GM18517 (cell line): ENCODE data around the gene KATNIP.
"Not testable (repeated sequence)": the region's sequence is repeated elsewhere in the genome, so short reads cannot be mapped to it uniquely, and the experiment has no call there.

Source experiments
- ATAC-seq: cut with Tn5 transposase; IDR thresholded peaks from one replicate; pipeline ENCODE4 v1.9.1; 2021; ENCODE audit warnings: mild to moderate bottlenecking, moderate library complexity; ENCODE audit not compliant: unreplicated experiment

KATNIP gene

DNA sequence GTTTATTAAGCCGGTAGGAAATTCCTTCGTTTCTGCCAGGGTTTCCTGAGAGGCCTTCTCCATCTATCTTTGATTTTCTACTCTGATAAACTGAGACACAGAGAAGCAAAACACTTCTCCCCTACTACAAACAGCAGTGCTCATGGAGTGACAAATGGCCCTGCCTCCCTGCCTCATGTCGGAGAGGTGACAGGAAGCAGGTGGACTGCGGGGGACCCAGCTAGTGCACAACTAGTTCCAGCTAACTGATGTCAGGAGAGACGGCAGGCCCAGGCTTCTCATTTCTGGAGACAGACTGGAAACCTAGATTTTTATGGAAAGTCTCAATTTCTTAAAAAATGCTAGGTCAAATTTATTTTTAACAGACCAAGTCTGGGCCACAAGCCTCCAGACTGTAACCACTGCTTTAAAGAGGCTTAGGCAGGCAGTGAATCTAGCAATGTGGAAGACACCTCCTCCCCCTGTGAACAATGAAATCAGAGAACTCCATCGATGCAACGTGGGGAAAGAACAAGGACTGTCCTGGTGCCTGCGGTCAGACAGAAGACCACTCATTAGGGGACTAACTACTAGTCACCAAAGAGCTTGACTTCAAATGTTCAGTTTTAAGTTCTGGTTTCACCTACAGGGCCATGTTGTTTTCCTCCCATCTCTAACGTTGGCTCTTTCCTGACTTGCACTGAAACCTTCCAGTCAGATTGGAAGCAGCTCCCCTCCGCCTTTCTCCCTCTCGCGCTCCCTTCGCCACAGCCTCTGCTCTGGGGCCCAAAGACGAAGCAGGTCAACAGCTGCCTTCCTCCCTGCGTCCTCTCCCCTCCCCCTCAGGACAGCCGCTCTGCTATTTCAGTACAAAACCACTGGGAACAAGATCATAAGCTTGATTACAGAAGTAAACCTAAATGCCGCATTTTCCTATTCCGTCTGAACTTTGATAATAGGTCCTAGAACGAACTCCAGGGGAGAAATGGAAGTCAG lies 17.8 kb upstream of the KATNIP start:
- ATAC-seq, result no peak

DNA sequence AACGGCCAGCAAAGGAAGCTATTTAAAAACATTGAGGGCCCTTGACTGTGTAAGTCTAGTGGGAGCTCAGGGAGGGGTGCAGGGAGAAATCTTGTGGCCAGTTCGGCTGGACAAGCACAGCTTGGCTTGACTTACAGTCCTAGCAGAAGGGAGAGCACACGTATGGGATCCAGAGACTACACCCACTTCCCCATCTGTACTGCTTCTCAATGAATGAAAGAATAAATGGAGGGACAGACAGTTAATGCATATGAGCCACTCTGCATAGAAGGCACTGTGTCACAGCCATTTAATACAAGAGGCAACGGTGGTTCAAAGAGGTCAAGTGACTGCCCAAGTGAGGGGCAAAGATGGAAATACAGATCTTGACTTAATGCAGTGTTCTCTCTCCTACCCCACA lies 15.7 kb upstream of the KATNIP start:
- ATAC-seq, result no peak

DNA sequence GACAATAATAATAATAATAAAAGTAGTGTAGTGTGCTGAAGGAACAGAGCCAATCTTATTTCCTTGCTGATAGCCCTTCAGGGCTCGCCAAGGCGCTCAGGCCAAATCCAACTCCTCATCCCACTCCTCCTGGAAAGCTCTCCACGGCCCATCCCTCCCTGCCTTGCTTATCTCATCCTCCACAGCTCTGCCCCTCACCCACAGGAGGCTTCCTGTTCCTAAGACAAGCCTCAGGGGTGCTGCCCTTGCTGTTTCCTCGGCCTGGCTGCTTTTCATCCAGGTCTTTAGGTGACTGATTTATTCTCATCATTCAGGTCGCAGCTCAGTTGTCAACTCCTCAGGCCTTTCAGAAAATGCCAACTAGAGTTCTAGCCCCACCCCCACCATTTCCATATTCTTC lies 11.4 kb upstream of the KATNIP start:
- ATAC-seq, result no peak

DNA sequence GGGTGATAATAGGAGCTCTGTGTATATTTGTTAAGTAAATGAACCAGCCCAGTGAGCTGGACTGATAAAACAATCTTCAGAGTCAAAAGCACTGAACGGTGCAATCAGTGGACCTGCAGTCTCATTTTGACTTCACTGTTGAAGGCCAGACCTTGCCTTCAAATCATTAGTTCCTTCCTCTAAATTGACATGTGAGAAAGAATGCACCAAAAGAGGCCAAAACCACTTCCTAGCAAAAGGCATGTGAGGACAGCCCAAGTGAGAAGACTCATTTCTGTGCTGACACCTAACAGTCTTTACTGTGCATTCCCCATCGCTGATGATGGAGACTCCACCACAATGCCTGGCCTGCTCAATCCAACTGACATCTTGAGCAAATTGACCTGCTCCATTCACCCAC lies 10.8 kb upstream of the KATNIP start:
- no peak for ATAC-seq

- ATAC-seq, result no peak
Observed at GRCh38 chr16:27539636-27540035, 10.3 kb upstream of the KATNIP start.

GRCh38 chr16:27543801-27544200 lies 6.1 kb upstream of the KATNIP start:
- no peak for ATAC-seq

GRCh38 chr16:27544671-27545070 lies 5.3 kb upstream of the KATNIP start:
- ATAC-seq, result no peak

DNA sequence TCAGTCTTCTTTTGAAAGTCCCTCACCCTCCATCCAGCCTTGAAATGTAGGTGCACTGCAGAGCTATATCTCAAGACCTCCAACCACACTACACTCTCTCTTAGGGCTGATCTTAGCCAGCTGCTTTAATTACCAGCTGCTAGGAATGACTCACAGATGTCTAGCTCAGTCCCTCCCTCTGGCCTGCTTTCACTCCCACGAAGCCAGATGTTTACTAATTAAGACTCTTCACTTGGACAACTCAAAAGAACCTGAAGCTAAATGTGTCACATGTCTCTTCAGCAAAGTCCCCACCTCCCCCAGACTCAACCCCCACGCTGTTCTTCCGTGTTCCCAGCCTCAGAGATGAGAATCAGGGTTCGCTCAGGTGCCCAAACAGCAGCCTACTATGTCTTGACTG lies 2.8 kb upstream of the KATNIP start:
- no peak for ATAC-seq

DNA sequence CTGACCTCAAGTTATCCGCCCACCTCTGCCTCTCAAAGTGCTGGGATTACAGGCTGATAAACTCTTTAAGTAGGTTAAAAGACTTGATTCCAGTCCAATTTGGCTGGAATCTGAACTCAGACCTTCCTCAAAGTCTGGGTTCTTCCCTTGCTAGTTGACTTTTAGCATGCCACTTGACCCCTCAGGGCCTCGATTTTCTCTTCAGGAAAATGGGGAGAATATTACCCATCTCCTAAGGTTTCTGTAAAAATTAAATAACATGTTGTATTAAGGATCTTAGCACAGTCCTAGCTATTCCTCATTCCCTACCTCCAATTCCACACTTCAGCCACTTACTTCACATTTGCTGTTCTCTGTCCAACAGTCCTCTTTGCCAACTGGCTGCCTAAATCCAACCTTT lies 2.1 kb upstream of the KATNIP start:
- ATAC-seq, result no peak

- peak; percentile 17 for ATAC-seq
Observed at GRCh38 chr16:27549464-27549745, 539 bp upstream of the KATNIP start.

GRCh38 chr16:27550582-27550920 lies 607 bp downstream of the KATNIP start:
- ATAC-seq, result no peak

DNA sequence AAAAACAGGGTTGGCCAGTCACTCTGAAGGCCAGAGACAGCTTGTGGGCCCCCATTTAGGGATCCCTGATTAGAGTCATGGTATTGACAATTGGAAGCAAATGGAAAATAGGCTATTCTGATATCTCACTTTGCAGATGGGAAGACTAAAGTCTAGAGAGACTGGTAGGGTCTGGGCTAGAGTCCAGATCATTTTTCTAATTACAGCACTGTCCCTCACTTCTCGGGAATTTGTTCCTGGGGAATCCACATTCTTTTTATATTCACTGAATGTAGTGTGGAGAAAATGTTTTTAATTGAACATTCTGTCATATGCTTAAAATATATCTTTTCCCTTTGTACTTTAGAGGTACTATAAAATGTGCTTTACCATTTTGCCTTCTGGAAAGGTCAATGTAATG lies 1.1 kb downstream of the KATNIP start:
- ATAC-seq, result no peak

DNA sequence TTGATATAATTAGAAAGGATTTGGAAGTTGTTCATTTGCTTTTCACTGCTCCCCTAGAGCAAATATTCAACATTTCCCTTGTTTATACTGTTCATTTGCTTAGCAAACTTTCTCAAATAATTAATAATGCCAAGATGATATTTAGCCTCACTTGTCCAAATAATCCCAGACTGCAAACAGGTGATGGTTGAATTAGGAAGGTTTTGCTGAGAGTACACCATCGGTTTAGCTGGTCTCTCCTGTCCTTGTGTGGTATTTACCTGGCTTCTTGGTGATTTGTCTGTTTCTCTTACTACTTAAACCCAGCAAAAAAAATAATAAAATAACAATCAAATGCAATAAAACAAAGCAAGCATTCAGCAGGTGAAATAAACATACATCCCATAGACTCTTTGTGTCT lies 6.5 kb downstream of the KATNIP start:
- ATAC-seq, result no peak

GRCh38 chr16:27558434-27558833 lies 8.5 kb downstream of the KATNIP start:
- no peak for ATAC-seq

DNA sequence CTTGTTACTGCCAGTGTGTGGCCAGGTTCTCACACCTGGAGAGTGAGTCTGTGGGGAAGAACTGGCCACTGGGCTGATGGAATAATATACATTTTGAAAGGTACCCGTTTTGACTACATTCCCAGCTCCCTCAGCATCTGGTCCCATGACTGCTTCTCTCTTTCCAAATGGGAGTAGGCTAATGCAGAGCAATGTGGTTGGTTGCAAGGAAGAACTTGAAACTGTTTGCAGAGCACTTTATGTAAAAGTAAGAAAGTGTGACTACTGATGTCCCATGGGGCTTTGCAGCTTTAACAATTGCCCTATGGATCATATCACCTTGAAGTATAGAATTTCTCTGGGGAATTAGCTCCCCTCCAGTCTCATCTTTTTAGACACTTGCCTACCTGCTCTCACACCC lies 9.0 kb downstream of the KATNIP start:
- no peak for ATAC-seq

GRCh38 chr16:27561216-27561615 lies 11.3 kb downstream of the KATNIP start:
- ATAC-seq, result no peak

DNA sequence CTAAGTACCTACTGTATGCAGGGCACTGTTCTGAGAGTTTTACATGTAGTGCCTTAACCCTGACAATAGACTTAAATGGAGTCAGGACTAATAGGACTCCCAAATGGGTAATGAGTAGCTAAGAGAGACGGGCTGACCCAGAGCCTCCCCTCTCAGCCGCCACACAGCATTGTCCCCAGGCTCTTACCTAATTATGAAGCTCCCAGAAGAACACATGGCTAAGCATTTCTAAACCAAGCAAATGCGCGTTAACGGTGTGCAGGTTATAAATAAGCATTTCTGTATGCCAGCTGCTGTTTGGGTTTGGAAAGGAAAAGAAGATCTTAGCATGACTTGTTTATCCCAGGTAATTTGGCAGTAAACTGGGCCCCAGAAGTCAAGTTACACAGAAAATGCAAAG lies 14.3 kb downstream of the KATNIP start:
- no peak for ATAC-seq

GRCh38 chr16:27566417-27566816 lies 16.5 kb downstream of the KATNIP start:
- ATAC-seq, result no peak

- ATAC-seq, result no peak
Observed at GRCh38 chr16:27568077-27568476, 18.1 kb downstream of the KATNIP start.

DNA sequence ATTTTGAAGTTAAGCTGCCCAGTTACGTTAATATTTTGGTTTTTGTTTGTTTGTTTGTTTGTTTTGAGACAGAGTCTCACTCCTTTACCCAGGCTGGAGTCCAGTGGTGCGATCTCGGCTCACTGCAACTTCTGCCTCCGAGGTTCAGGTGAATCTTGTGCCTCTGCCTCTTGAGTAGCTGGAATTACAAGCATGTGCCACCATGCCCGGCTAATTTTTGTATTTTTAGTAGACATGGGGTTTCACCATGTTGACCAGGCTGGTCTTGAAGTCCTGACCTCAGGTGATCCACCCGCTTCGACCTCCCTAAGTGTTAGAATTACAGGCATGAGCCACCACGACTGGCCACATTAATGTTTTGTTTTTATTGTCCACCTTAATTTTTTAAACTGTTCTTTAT lies 21.0 kb downstream of the KATNIP start:
- ATAC-seq, result not testable (repeated sequence)

- ATAC-seq, result no peak
Observed at GRCh38 chr16:27571433-27572326, 21.7 kb downstream of the KATNIP start.

DNA sequence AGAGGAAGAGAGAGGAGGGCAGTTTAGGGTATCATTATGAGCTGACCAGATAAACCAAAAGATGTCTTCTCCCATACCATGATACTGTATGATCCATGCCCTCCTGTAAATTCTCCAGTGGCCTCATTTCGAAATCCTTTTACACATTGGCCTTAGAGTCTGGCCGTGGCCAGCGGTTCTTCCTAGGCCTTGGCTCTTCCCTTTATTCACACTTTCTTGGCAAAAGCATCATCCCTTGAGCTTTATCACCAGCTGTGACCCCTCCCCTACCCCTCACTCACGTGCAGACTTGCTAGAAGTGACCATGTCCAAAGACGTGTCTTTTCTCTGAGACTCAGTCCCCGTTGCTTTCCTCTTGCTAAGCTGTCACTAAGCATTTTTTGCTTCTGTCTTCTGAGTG lies 22.8 kb downstream of the KATNIP start:
- no peak for ATAC-seq
